GM19324 (cell line): Measurements from ENCODE around the gene ADARB2.
"Not testable (repeated sequence)": the region's sequence is repeated elsewhere in the genome, so short reads cannot be mapped to it uniquely, and the experiment has no call there.

Experiments
- ATAC-seq: cut with Tn5 transposase; IDR thresholded peaks from one replicate; pipeline ENCODE4 v1.9.1; 2021; ENCODE audit warnings: mild to moderate bottlenecking, moderate library complexity; ENCODE audit not compliant: unreplicated experiment, low FRiP score

ADARB2 gene

GRCh38 chr10:1264001-1264400 lies 473.3 kb downstream of the ADARB2 start:
- ATAC-seq, result no peak

GRCh38 chr10:1257274-1257673 lies 480.1 kb downstream of the ADARB2 start:
- no peak for ATAC-seq

GRCh38 chr10:1256432-1256725 lies 480.9 kb downstream of the ADARB2 start:
- no peak for ATAC-seq

GRCh38 chr10:1255600-1256431 lies 481.5 kb downstream of the ADARB2 start:
- ATAC-seq, result no peak

GRCh38 chr10:1255118-1255517 lies 482.2 kb downstream of the ADARB2 start:
- no peak for ATAC-seq

GRCh38 chr10:1253523-1254353 lies 483.6 kb downstream of the ADARB2 start:
- ATAC-seq, result no peak

- no peak for ATAC-seq
Measured at GRCh38 chr10:1251769-1252168, 485.6 kb downstream of the ADARB2 start.

GRCh38 chr10:1249142-1249920 lies 488.0 kb downstream of the ADARB2 start:
- no peak for ATAC-seq

- not testable (repeated sequence) for ATAC-seq
Measured at GRCh38 chr10:1248262-1248630, 489.1 kb downstream of the ADARB2 start.

- ATAC-seq, result no peak
Measured at GRCh38 chr10:1247598-1248261, 489.6 kb downstream of the ADARB2 start.

- no peak for ATAC-seq
Measured at GRCh38 chr10:1244493-1244892, 492.8 kb downstream of the ADARB2 start.

GRCh38 chr10:1243486-1244234 lies 493.7 kb downstream of the ADARB2 start:
- no peak for ATAC-seq

GRCh38 chr10:1242975-1243374 lies 494.4 kb downstream of the ADARB2 start:
- no peak for ATAC-seq

- ATAC-seq, result no peak
Measured at GRCh38 chr10:1241973-1242935, 495.1 kb downstream of the ADARB2 start.

GRCh38 chr10:1241322-1241890 lies 495.9 kb downstream of the ADARB2 start:
- ATAC-seq, result no peak

- ATAC-seq, result no peak
Measured at GRCh38 chr10:1240341-1240775, 497.0 kb downstream of the ADARB2 start.

GRCh38 chr10:1233031-1233430 lies 504.3 kb downstream of the ADARB2 start:
- ATAC-seq, result no peak

GRCh38 chr10:1232164-1232911 lies 505.0 kb downstream of the ADARB2 start:
- ATAC-seq, result no peak
